ENCODE data around the gene ZFP14.
"Not testable (repeated sequence)": the region's sequence is repeated elsewhere in the genome, so short reads cannot be mapped to it uniquely, and the experiment has no call there.

The ZFP14 gene

GRCh38 chr19:36330216-36330615 is 48.8 kb downstream of the ZFP14 start:
- DNase-seq, result no peak

- DNase-seq, result not testable (repeated sequence)
Observed at GRCh38 chr19:36329534-36329933, 49.5 kb downstream of the ZFP14 start.

GRCh38 chr19:36326649-36327048 is 52.4 kb downstream of the ZFP14 start:
- not testable (repeated sequence) for DNase-seq

GRCh38 chr19:36315164-36315563 is 63.8 kb downstream of the ZFP14 start:
- not testable (repeated sequence) for DNase-seq

GRCh38 chr19:36314053-36314452 is 64.9 kb downstream of the ZFP14 start:
- DNase-seq, result not testable (repeated sequence)

GRCh38 chr19:36311098-36311760 is 67.8 kb downstream of the ZFP14 start:
- not testable (repeated sequence) for DNase-seq

GRCh38 chr19:36310416-36310990 is 68.5 kb downstream of the ZFP14 start:
- DNase-seq, result not testable (repeated sequence)

GRCh38 chr19:36309759-36310158 is 69.2 kb downstream of the ZFP14 start:
- not testable (repeated sequence) for DNase-seq

GRCh38 chr19:36309309-36309708 is 69.7 kb downstream of the ZFP14 start:
- not testable (repeated sequence) for DNase-seq

GRCh38 chr19:36292317-36292716 is 86.7 kb downstream of the ZFP14 start:
- not testable (repeated sequence) for DNase-seq
